Kasumi-1 (cell line): ENCODE data around the gene TARDBP.
"Not testable (repeated sequence)": the region's sequence is repeated elsewhere in the genome, so short reads cannot be mapped to it uniquely, and the experiment has no call there.

Experiments
- DNase-seq, 2 experiments: peaks; one replicate each; lab custom pipeline; 2025; lab: John Stamatoyannopoulos, UW

TARDBP gene

GRCh38 chr1:11042995-11043874 lies 30.8 kb downstream of the TARDBP start:
- no peak for DNase-seq

- DNase-seq = no peak
Measured at GRCh38 chr1:11044086-11044848, 31.8 kb downstream of the TARDBP start.

GRCh38 chr1:11044849-11045427 lies 32.5 kb downstream of the TARDBP start:
- no peak for DNase-seq

GRCh38 chr1:11045428-11046269 lies 33.2 kb downstream of the TARDBP start:
- no peak for DNase-seq

GRCh38 chr1:11046270-11046566 lies 33.8 kb downstream of the TARDBP start:
- DNase-seq = no peak

GRCh38 chr1:11046625-11047365 lies 34.3 kb downstream of the TARDBP start, which contains the start of gene MASP2:
Gene MASP2 (minus strand): TSS chr1:11047239. CDS start chr1:11047207, 32 bp downstream.
- no peak for DNase-seq

- not testable (repeated sequence) for DNase-seq
Measured at GRCh38 chr1:11051121-11051520, 38.7 kb downstream of the TARDBP start.

- peak; percentile 86 to 90 for DNase-seq
Measured at GRCh38 chr1:11051781-11052511, 39.5 kb downstream of the TARDBP start.

GRCh38 chr1:11052839-11053757 lies 40.6 kb downstream of the TARDBP start:
- no peak for DNase-seq

- peak; percentile 42 to 47 for DNase-seq
Measured at GRCh38 chr1:11053758-11054137, 41.3 kb downstream of the TARDBP start.

GRCh38 chr1:11054181-11054580 lies 41.7 kb downstream of the TARDBP start:
- no peak for DNase-seq

- no peak for DNase-seq
Measured at GRCh38 chr1:11054666-11055065, 42.2 kb downstream of the TARDBP start.

- DNase-seq = no peak
Measured at GRCh38 chr1:11055676-11056075, 43.2 kb downstream of the TARDBP start.

GRCh38 chr1:11056504-11056903 lies 44.0 kb downstream of the TARDBP start:
- DNase-seq = no peak

GRCh38 chr1:11057477-11057876 lies 45.0 kb downstream of the TARDBP start:
- DNase-seq = no peak

GRCh38 chr1:11058026-11058425 lies 45.6 kb downstream of the TARDBP start:
- DNase-seq = no peak

GRCh38 chr1:11058595-11059154 lies 46.2 kb downstream of the TARDBP start:
- no peak for DNase-seq

GRCh38 chr1:11059155-11059967 lies 46.9 kb downstream of the TARDBP start:
- DNase-seq = no peak
